Measurements from ENCODE around the gene MRPL54.

DNA sequence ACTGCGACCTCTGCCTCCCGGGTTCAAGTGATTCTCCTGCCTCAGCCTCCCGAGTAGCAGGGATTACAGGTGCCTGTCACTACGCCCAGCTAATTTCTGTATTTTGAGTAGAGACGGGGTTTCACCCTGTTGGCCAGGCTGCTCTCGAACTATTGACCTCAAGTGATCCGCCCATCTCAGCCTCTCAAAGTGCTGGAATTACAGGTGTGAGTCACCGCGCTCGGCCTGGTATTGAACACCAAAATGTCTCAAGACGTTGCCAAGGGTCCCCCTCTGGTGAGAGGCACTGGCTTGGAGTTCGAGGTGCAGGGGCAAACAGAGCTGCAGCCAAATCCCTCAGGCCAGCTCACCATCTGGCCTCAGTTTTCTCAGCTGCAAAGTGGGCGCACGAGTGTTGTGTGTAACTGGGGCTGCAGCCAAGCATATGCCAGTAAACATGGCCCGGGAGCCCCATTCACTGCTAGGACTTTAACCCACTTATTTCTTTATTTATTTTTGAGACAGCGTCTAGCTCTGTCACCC, 46.3 kb upstream of the MRPL54 start:
- no peak for TF ChIP-seq ZFX (IDR thresholded peaks at IDR 0.05)
- TF ChIP-seq, protein P1, sequence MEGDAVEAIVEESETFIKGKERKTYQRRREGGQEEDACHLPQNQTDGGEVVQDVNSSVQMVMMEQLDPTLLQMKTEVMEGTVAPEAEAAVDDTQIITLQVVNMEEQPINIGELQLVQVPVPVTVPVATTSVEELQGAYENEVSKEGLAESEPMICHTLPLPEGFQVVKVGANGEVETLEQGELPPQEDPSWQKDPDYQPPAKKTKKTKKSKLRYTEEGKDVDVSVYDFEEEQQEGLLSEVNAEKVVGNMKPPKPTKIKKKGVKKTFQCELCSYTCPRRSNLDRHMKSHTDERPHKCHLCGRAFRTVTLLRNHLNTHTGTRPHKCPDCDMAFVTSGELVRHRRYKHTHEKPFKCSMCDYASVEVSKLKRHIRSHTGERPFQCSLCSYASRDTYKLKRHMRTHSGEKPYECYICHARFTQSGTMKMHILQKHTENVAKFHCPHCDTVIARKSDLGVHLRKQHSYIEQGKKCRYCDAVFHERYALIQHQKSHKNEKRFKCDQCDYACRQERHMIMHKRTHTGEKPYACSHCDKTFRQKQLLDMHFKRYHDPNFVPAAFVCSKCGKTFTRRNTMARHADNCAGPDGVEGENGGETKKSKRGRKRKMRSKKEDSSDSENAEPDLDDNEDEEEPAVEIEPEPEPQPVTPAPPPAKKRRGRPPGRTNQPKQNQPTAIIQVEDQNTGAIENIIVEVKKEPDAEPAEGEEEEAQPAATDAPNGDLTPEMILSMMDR (conservative IDR thresholded peaks at IDR 0.05) = no peak

Data from C4-2B (cell line).